WTC11 (cell line): ENCODE measurements around the gene FRK. TPM values are rescaled to one million over a fixed set of nuclear protein-coding genes. Genes with fewer than 3 reads are reported as not detected.

Source experiments
- ATAC-seq: fragments of 200-7000 bp; cut with Tn5 transposase; 2 replicates; pipeline ENCODE4 v1.10.0; 2021; ENCODE audit warnings: mild to moderate bottlenecking, moderate library complexity
- CTCF ChIA-PET: fragments of 300-600 bp; sonication (Branson Sonifier 250); formaldehyde crosslinking; loops from one replicate; lab custom pipeline; 2021; ENCODE audit warnings: antibody characterized with exemption; lab: Charles Lee
- POLR2A ChIA-PET: fragments of 350-600 bp; sonication (Branson Sonifier 250); formaldehyde crosslinking; loops from one replicate; lab custom pipeline; 2021; ENCODE audit warnings: antibody characterized with exemption; lab: Charles Lee
- DNase-seq: peaks from one replicate; pipeline ENCODE4 v3.0.0; 2021; ENCODE audit warnings: low spot score
- H3K27ac Mint-ChIP-seq: 2 replicates; pipeline ENCODE4 v1.8.0; 2021; ENCODE audit warnings: mixed read lengths
- H3K27me3 Mint-ChIP-seq: 2 replicates; pipeline ENCODE4 v1.8.0; 2021; ENCODE audit warnings: low read depth, mild to moderate bottlenecking, moderate library complexity, mixed read lengths
- H3K36me3 Mint-ChIP-seq: 2 replicates; pipeline ENCODE4 v1.8.0; 2021; ENCODE audit warnings: mixed read lengths
- H3K4me1 Mint-ChIP-seq: 2 replicates; pipeline ENCODE4 v1.8.0; 2022; ENCODE audit warnings: mixed read lengths
- H3K4me3 Mint-ChIP-seq: 2 replicates; pipeline ENCODE4 v1.8.0; 2021; ENCODE audit warnings: mild to moderate bottlenecking, moderate library complexity, mixed read lengths
- H3K9me3 Mint-ChIP-seq: 2 replicates; pipeline ENCODE4 v1.8.0; 2021; ENCODE audit warnings: mixed read lengths
- AFF4 ChIP-seq: sonication (generic); formaldehyde crosslinking; IDR thresholded peaks from 2 replicates; pipeline ENCODE4 v1.8.1; 2023; ENCODE audit warnings: mild to moderate bottlenecking, missing genetic modification reagents, borderline replicate concordance
- ATF2 ChIP-seq: sonication (generic); formaldehyde crosslinking; IDR thresholded peaks from 2 replicates; pipeline ENCODE4 v1.8.1; 2022; ENCODE audit warnings: low read depth, missing genetic modification reagents, borderline replicate concordance
- ATF6 ChIP-seq: sonication (generic); formaldehyde crosslinking; IDR thresholded peaks from 2 replicates; pipeline ENCODE4 v1.8.1; 2023; ENCODE audit warnings: mild to moderate bottlenecking, missing genetic modification reagents
- CREB1 ChIP-seq: sonication (generic); formaldehyde crosslinking; IDR thresholded peaks from 2 replicates; pipeline ENCODE4 v1.8.0; 2023; ENCODE audit warnings: mild to moderate bottlenecking, missing genetic modification reagents
- CTCF ChIP-seq: fragments of 200-600 bp; IDR thresholded peaks from 2 replicates; pipeline ENCODE4 v1.8.0; 2022; ENCODE audit warnings: antibody characterized with exemption
- E2F4 ChIP-seq: sonication (generic); formaldehyde crosslinking; IDR thresholded peaks from 2 replicates; pipeline ENCODE4 v1.8.1; 2022; ENCODE audit warnings: low read depth, mild to moderate bottlenecking, moderate library complexity, missing genetic modification reagents, borderline replicate concordance
- ETV6 ChIP-seq: sonication (generic); formaldehyde crosslinking; IDR thresholded peaks from 2 replicates; pipeline ENCODE4 v1.8.1; 2022; ENCODE audit warnings: mild to moderate bottlenecking, missing genetic modification reagents
- FOXP4 ChIP-seq: sonication (generic); formaldehyde crosslinking; IDR thresholded peaks from 2 replicates; pipeline ENCODE4 v1.8.0; 2022; ENCODE audit warnings: mild to moderate bottlenecking, missing genetic modification reagents
- IRF2 ChIP-seq: sonication (generic); formaldehyde crosslinking; IDR thresholded peaks from 2 replicates; pipeline ENCODE4 v1.8.0; 2022; ENCODE audit warnings: low read depth, missing genetic modification reagents, borderline replicate concordance
- NR3C1 ChIP-seq: sonication (generic); formaldehyde crosslinking; conservative IDR thresholded peaks from 2 replicates; pipeline ENCODE4 v1.8.1; 2023; ENCODE audit warnings: low read depth, mild to moderate bottlenecking, missing genetic modification reagents
- PRDM15 ChIP-seq: sonication (generic); formaldehyde crosslinking; IDR thresholded peaks from 2 replicates; pipeline ENCODE4 v1.8.0; 2022; ENCODE audit warnings: missing genetic modification reagents
- RORB ChIP-seq: fragments of 250-450 bp; sonication (Bioruptor Pico); IDR thresholded peaks from 2 replicates; pipeline ENCODE4 v1.9.0; 2021; ENCODE audit warnings: mild to moderate bottlenecking
- ZNF138 ChIP-seq: sonication (generic); formaldehyde crosslinking; conservative IDR thresholded peaks from 2 replicates; pipeline ENCODE4 v1.8.1; 2022; ENCODE audit warnings: mild to moderate bottlenecking, moderate library complexity, missing genetic modification reagents
- ZNF219 ChIP-seq: sonication (generic); formaldehyde crosslinking; IDR thresholded peaks from 2 replicates; pipeline ENCODE4 v1.8.0; 2023; ENCODE audit warnings: missing genetic modification reagents, mild to moderate bottlenecking, borderline replicate concordance
- ZNF317 ChIP-seq: sonication (generic); formaldehyde crosslinking; IDR thresholded peaks from 2 replicates; pipeline ENCODE4 v1.8.1; 2023; ENCODE audit warnings: low read depth, mild to moderate bottlenecking, moderate library complexity, missing genetic modification reagents, borderline replicate concordance
- ZNF423 ChIP-seq: fragments of 250-450 bp; sonication (Bioruptor Pico); IDR thresholded peaks from 2 replicates; pipeline ENCODE4 v2.1.2; 2022; ENCODE audit warnings: mild to moderate bottlenecking, moderate library complexity
- total RNA-seq: library from RNA; stranded (reverse); gene quantifications from 3 replicates; pipeline ENCODE4 v1.2.3, GENCODE V29; 2021

The FRK gene
- total RNA-seq, 1 experiment from 2014 or later: 0.13 TPM

- Mint-ChIP-seq H3K36me3 (no peaks in the 10 kb centered on the region), H3K4me1 (no peaks in the 10 kb centered on the region; the same call in 1 of the 2 replicates), H3K4me3 (no peak overlapping the region), H3K9me3 (no peaks in the 10 kb centered on the region), H3K27me3 (no peaks in the 10 kb centered on the region), H3K27ac (no peak overlapping the region)
- DNase-seq (no peak), ATAC-seq (no peak)
- TF ChIP-seq CREB1 (CRISPR knock-in tag) (no peak), ETV6 (CRISPR knock-in tag) (no peak), CTCF (no peak), FOXP4 (no peak), RORB (no peak), NR3C1 (CRISPR knock-in tag) (no peak), IRF2 (CRISPR knock-in tag) (no peak)
- ChIA-PET POLR2A (no interaction called here), CTCF (interaction anchor here (0.8 kb wide), 1 partner anchor 9 kb away, joined by 4 read pairs; no protein-coding TSS in a partner anchor)
These were observed 41.3 kb downstream of the FRK start for GRCh38 chr6:116019428-116019827.

- Mint-ChIP-seq H3K9me3 (no peaks in the 10 kb centered on the region), H3K27me3 (no peaks in the 10 kb centered on the region), H3K36me3 (no peaks in the 10 kb centered on the region), H3K27ac (no peak overlapping the region), H3K4me3 (no peak overlapping the region), H3K4me1 (no peaks in the 10 kb centered on the region; the same call in 1 of the 2 replicates)
- DNase-seq: no peak
- ChIA-PET CTCF (interaction anchor here (0.5 to 0.8 kb wide), 2 partner anchors 8 to 1375 kb away, joined by 4 read pairs; no protein-coding TSS in a partner anchor), POLR2A (no interaction called here)
- no peak for ATAC-seq
- TF ChIP-seq ZNF138 (CRISPR knock-in tag) (no peak), ATF6 (no peak), E2F4 (no peak), ZNF219 (no peak), ETV6 (CRISPR knock-in tag) (no peak), ZNF423 (CRISPR knock-in tag) (no peak), ZNF317 (CRISPR knock-in tag) (no peak), PRDM15 (no peak), ATF2 (CRISPR knock-in tag) (no peak), AFF4 (CRISPR knock-in tag) (no peak)
These were observed 41.7 kb downstream of the FRK start for GRCh38 chr6:116018976-116019375.
